Muscle layer of colon (tissue), 2 donors: Measurements from ENCODE around the gene VAPA.

Experiments used
- H3K27ac ChIP-seq: one replicate; pipeline ENCODE4 v1.7.0; 2013; ENCODE audit warnings: low read depth, mild to moderate bottlenecking, low read length, moderate library complexity
- H3K27me3 ChIP-seq, 2 donors: one replicate each; pipeline ENCODE4 v1.7.0; 2013; ENCODE audit warnings: low read length in 2 of 2, mild to moderate bottlenecking in 2 of 2; ENCODE audit not compliant: insufficient read depth in 2 of 2, control insufficient read depth in 1 of 2
- H3K36me3 ChIP-seq: one replicate; pipeline ENCODE4 v1.7.0; 2013; ENCODE audit warnings: mild to moderate bottlenecking, low read length; ENCODE audit not compliant: insufficient read depth
- H3K4me1 ChIP-seq: one replicate; pipeline ENCODE4 v1.7.0; 2013; ENCODE audit warnings: mild to moderate bottlenecking, low read length; ENCODE audit not compliant: insufficient read depth
- H3K4me3 ChIP-seq, 2 donors: one replicate each; pipeline ENCODE4 v1.7.0; 2013; ENCODE audit warnings: low read length in 2 of 2, low read depth in 1 of 2, mild to moderate bottlenecking in 1 of 2, moderate library complexity in 1 of 2
- H3K9ac ChIP-seq: one replicate; pipeline ENCODE4 v1.7.0; 2013; ENCODE audit warnings: low read length
- H3K9me3 ChIP-seq: one replicate; pipeline ENCODE4 v1.7.0; 2013; ENCODE audit warnings: mild to moderate bottlenecking, low read length
- donor health status: abdominal sarcoma.
- donor health status: Adenocarcinoma of cecum.

The VAPA gene

GRCh38 chr18:9949861-9950260 lies 36.0 kb downstream of the VAPA start:
- H3K4me3 ChIP-seq, result no peak overlapping the region

GRCh38 chr18:9950289-9951016 lies 36.6 kb downstream of the VAPA start:
- Histone ChIP-seq H3K9me3 (no peaks in the 10 kb centered on the region), H3K27ac (no peak overlapping the region), H3K9ac (no peak overlapping the region), H3K36me3 (peaks cover 38% of the 10 kb centered on the region), H3K27me3 (no peaks in the 10 kb centered on the region), H3K4me1 (peaks cover 11% of the 10 kb centered on the region), H3K4me3 (no peak overlapping the region)

More at GRCh38 chr18:9949861-9950260, 36.0 kb downstream of the VAPA start:
- Histone ChIP-seq H3K9me3 (no peaks in the 10 kb centered on the region), H3K27me3 (no peaks in the 10 kb centered on the region), H3K27ac (no peak overlapping the region), H3K9ac (no peak overlapping the region), H3K36me3 (peaks cover 34% of the 10 kb centered on the region), H3K4me1 (peaks cover 11% of the 10 kb centered on the region)

GRCh38 chr18:9951022-9951859 lies 37.4 kb downstream of the VAPA start:
- Histone ChIP-seq H3K27me3 (no peaks in the 10 kb centered on the region), H3K27ac (no peak overlapping the region), H3K9ac (no peak overlapping the region), H3K36me3 (peaks cover 34% of the 10 kb centered on the region), H3K9me3 (no peaks in the 10 kb centered on the region), H3K4me1 (peaks cover 11% of the 10 kb centered on the region), H3K4me3 (no peak overlapping the region)

- Histone ChIP-seq H3K27ac (no peak overlapping the region), H3K27me3 (no peaks in the 10 kb centered on the region), H3K9me3 (no peaks in the 10 kb centered on the region), H3K36me3 (peaks cover 30% of the 10 kb centered on the region), H3K4me3 (no peak overlapping the region), H3K4me1 (peaks cover 11% of the 10 kb centered on the region), H3K9ac (no peak overlapping the region)
Observed at GRCh38 chr18:9952633-9953416, 39.0 kb downstream of the VAPA start.

GRCh38 chr18:9958861-9959399 lies 45.1 kb downstream of the VAPA start:
- H3K36me3 ChIP-seq, result peaks cover 15% of the 10 kb centered on the region

GRCh38 chr18:9959564-9959963 lies 45.7 kb downstream of the VAPA start:
- Histone ChIP-seq H3K36me3 (peaks cover 9% of the 10 kb centered on the region), H3K4me1 (no peaks in the 10 kb centered on the region), H3K9me3 (no peaks in the 10 kb centered on the region), H3K4me3 (no peak overlapping the region), H3K27ac (no peak overlapping the region), H3K9ac (no peak overlapping the region), H3K27me3 (no peaks in the 10 kb centered on the region)

More at GRCh38 chr18:9958861-9959399, 45.1 kb downstream of the VAPA start:
- Histone ChIP-seq H3K4me3 (no peak overlapping the region), H3K9me3 (no peaks in the 10 kb centered on the region), H3K9ac (no peak overlapping the region), H3K4me1 (no peaks in the 10 kb centered on the region), H3K27me3 (no peaks in the 10 kb centered on the region), H3K27ac (no peak overlapping the region)

GRCh38 chr18:9960258-9960904 lies 46.6 kb downstream of the VAPA start:
- no peak overlapping the region for H3K27ac ChIP-seq
- H3K4me1 ChIP-seq, result no peaks in the 10 kb centered on the region
- H3K27me3 ChIP-seq, result no peaks in the 10 kb centered on the region
- no peak overlapping the region for H3K4me3 ChIP-seq
- peaks cover 4% of the 10 kb centered on the region for H3K36me3 ChIP-seq
- no peaks in the 10 kb centered on the region for H3K9me3 ChIP-seq
- no peak overlapping the region for H3K9ac ChIP-seq

- Histone ChIP-seq H3K4me1 (no peaks in the 10 kb centered on the region), H3K27ac (no peak overlapping the region), H3K9me3 (no peaks in the 10 kb centered on the region), H3K9ac (no peak overlapping the region), H3K27me3 (no peaks in the 10 kb centered on the region), H3K4me3 (no peak overlapping the region), H3K36me3 (no peaks in the 10 kb centered on the region)
Observed at GRCh38 chr18:9961041-9961440, 47.2 kb downstream of the VAPA start.

- Histone ChIP-seq H3K9me3 (no peaks in the 10 kb centered on the region), H3K4me3 (no peak overlapping the region), H3K36me3 (no peaks in the 10 kb centered on the region), H3K4me1 (peaks cover under 1% of the 10 kb centered on the region), H3K27me3 (no peaks in the 10 kb centered on the region), H3K9ac (no peak overlapping the region), H3K27ac (no peak overlapping the region)
Observed at GRCh38 chr18:9965711-9966624, 52.2 kb downstream of the VAPA start.
